ENCODE data around the gene GDPGP1. TPM values are rescaled to one million over a fixed set of nuclear protein-coding genes. Genes with fewer than 3 reads are reported as not detected.

The GDPGP1 gene
- total and polyA plus RNA-seq, 9 of the 15 experiments (the other 6 are each of a cell fraction or from before 2014, with no cell fraction given), result 0.78 to 6.1 (median 2.8) TPM

GRCh38 chr15:90234096-90234988, at the start of gene GDPGP1 (continued):
- TF ChIP-seq E2F6 (IDR thresholded peaks at IDR 0.05; ENCODE audit: borderline replicate concordance in 1 of 2, extremely low read depth in 1 of 2, insufficient read depth in 1 of 2, insufficient read length in 1 of 2, low read depth in 1 of 2, low read length in 1 of 2, poor library complexity in 1 of 2, severe bottlenecking in 1 of 2) (peak in 1 of 2 experiments; percentile 40), ZC3H4 (CRISPR knock-in tag; IDR thresholded peaks at IDR 0.05; ENCODE audit: borderline replicate concordance) (peak; percentile 40; the same call in 1 of the 2 replicates), CXXC5 (CRISPR knock-in tag; IDR thresholded peaks at IDR 0.05) (peak; percentile 76; the same call in 1 of the 2 replicates), MYC (IDR thresholded peaks at IDR 0.05; ENCODE audit: low read depth, low read length) (0 out of 2 replicates have a peak, but pooled peaks have one; percentile 13), MYC (CRISPR knock-in tag; IDR thresholded peaks at IDR 0.05; ENCODE audit: borderline replicate concordance, low read depth) (peak; percentile 58; the same call in 1 of the 2 replicates), ERF (CRISPR knock-in tag; IDR thresholded peaks at IDR 0.05) (peak; percentile 42; the same call in 1 of the 2 replicates), RFX1 (IDR thresholded peaks at IDR 0.05) (no peak), MYNN (IDR thresholded peaks at IDR 0.05) (no peak), MYNN (CRISPR knock-in tag; IDR thresholded peaks at IDR 0.05) (no peak), TAF1 (IDR thresholded peaks at IDR 0.05; ENCODE audit: control insufficient read depth, extremely low read depth, insufficient read depth, low read length, severe bottlenecking) (peak; percentile 26), IRF2 (CRISPR knock-in tag; IDR thresholded peaks at IDR 0.05) (no peak), AFF4 (CRISPR knock-in tag; IDR thresholded peaks at IDR 0.05) (peak; percentile 42; the same call in 1 of the 2 replicates), CREB1 (IDR thresholded peaks at IDR 0.05) (no peak), CREB1 (CRISPR knock-in tag; IDR thresholded peaks at IDR 0.05) (peak; percentile 63), ZBTB2 (IDR thresholded peaks at IDR 0.05) (0 out of 2 replicates have a peak, but pooled peaks have one; percentile 38), ZNF551 (CRISPR knock-in tag; IDR thresholded peaks at IDR 0.05) (no peak), MEF2A (IDR thresholded peaks at IDR 0.05; ENCODE audit: control insufficient read depth, low read depth, low read length) (no peak), HCFC1 (IDR thresholded peaks at IDR 0.05; ENCODE audit: low read depth, low read length) (peak; percentile 29; the same call in 1 of the 2 replicates), SREBF2 (CRISPR knock-in tag; IDR thresholded peaks at IDR 0.05) (no peak), ZBTB1 (CRISPR knock-in tag; IDR thresholded peaks at IDR 0.05; ENCODE audit: borderline replicate concordance, low read depth) (peak; percentile 49; the same call in 1 of the 2 replicates), KDM4B (IDR thresholded peaks at IDR 0.05; ENCODE audit: borderline replicate concordance in 2 of 2, low read depth in 1 of 2) (no peak)

All from K562 (cell line).